K562 (cell line): Measurements from ENCODE around the gene PRODH. TPM values are rescaled to one million over a fixed set of nuclear protein-coding genes. Genes with fewer than 3 reads are reported as not detected.
"Not testable (repeated sequence)": the region's sequence is repeated elsewhere in the genome, so short reads cannot be mapped to it uniquely, and the experiment has no call there.

Source experiments
- ATAC-seq: fragments of 200-7000 bp; cut with Tn5 transposase; 3 replicates; pipeline ENCODE4 v1.9.1; 2020; ENCODE audit warnings: moderate library complexity
- BruUV-seq: library from RNA; stranded (reverse); fragments of 400-500 nt; replicated peaks from 2 replicates; lab custom pipeline; 2021; lab: Mats Ljungman, UMichigan
- CTCF ChIA-PET: fragments of 300-600 bp; formaldehyde crosslinking; extraction: SDS; loops from one replicate; lab custom pipeline; 2021; ENCODE audit warnings: low intra/inter-chr PET ratio; lab: Yijun Ruan, JAX
- POLR2A ChIA-PET: fragments of 300-600, 350-650 bp; sonication (Branson Sonifier 250); formaldehyde crosslinking; extraction: SDS; loops from one replicate; lab custom pipeline; 2021; ENCODE audit warnings: antibody characterized with exemption, inconsistent platforms; lab: Yijun Ruan, JAX
- DNase-seq, 4 experiments: peaks; one replicate each; pipeline versions ENCODE4 v3.0.0 to v3.0.0-alpha.2; 2011 to 2018; ENCODE audit warnings: low spot score in 3 of 4, mixed read lengths in 3 of 4; ENCODE audit errors: extremely low read depth in 1 of 4
- FAIRE-seq: peaks from 2 replicates; lab custom pipeline; 2011; peaks lifted over from hg19 to GRCh38; lab: Jason Lieb, UNC
- H2AFZ ChIP-seq: 2 replicates; pipeline ENCODE4 v1.6.0; 2011; ENCODE audit warnings: low read depth, low read length, control low read depth, inconsistent platforms
- H3K27ac ChIP-seq: fragments of 200-600 bp; 3 replicates; pipeline ENCODE4 v1.8.0; 2011; ENCODE audit warnings: low read depth, mild to moderate bottlenecking, control low read depth, inconsistent platforms, low read length, moderate library complexity, mixed read lengths; ENCODE audit errors: extremely low read depth
- H3K27me3 ChIP-seq, 2 experiments: fragments of 300-600 bp in 1 of 2; 2 replicates in 1 of 2; 3 replicates in 1 of 2; pipeline versions ENCODE4 v1.6.0 to v1.8.0; 2011; ENCODE audit warnings: inconsistent platforms in 2 of 2, low read length in 2 of 2, mild to moderate bottlenecking in 1 of 2, mixed read lengths in 1 of 2, moderate library complexity in 1 of 2; ENCODE audit not compliant: control insufficient read depth in 2 of 2, insufficient read depth in 2 of 2
- H3K36me3 ChIP-seq: fragments of 300-600 bp; 3 replicates; pipeline ENCODE4 v1.8.0; 2011; ENCODE audit warnings: mild to moderate bottlenecking, low read length, inconsistent platforms; ENCODE audit not compliant: control insufficient read depth, insufficient read depth
- H3K4me1 ChIP-seq, 2 experiments: fragments of 200-600 bp in 1 of 2; replicated peaks in 1 of 2; 2 replicates in 1 of 2; 3 replicates in 1 of 2; pipeline versions ENCODE4 v1.5.1 to v1.8.0; 2011; ENCODE audit warnings: inconsistent platforms in 2 of 2, low read length in 2 of 2, mild to moderate bottlenecking in 1 of 2, mixed read lengths in 1 of 2, moderate library complexity in 1 of 2; ENCODE audit not compliant: control insufficient read depth in 2 of 2, insufficient read depth in 2 of 2
- H3K4me2 ChIP-seq: 2 replicates; pipeline ENCODE4 v1.6.1; 2011; ENCODE audit warnings: low read length, control low read depth, inconsistent platforms, mixed read lengths; ENCODE audit not compliant: insufficient read depth
- H3K4me3 ChIP-seq: fragments of 200-600 bp; sonication (generic), shearing (Covaris generic); 2 replicates; pipeline ENCODE4 v1.5.1; 2016; ENCODE audit warnings: control low read depth, inconsistent platforms
- H3K79me2 ChIP-seq: fragments of 200-600 bp; 3 replicates; pipeline ENCODE4 v1.8.0; 2011; ENCODE audit warnings: low read length, inconsistent platforms; ENCODE audit not compliant: control insufficient read depth, insufficient read depth
- H3K9ac ChIP-seq, 2 experiments: 2 replicates each; pipeline versions ENCODE4 v1.6.0 to v1.6.1; 2011; ENCODE audit warnings: low read depth in 2 of 2, low read length in 2 of 2, control low read depth in 1 of 2, inconsistent platforms in 1 of 2, mild to moderate bottlenecking in 1 of 2, mixed read lengths in 1 of 2; ENCODE audit not compliant: insufficient read depth in 1 of 2
- H3K9me1 ChIP-seq: one replicate; pipeline ENCODE4 v1.6.0; 2011; ENCODE audit warnings: inconsistent platforms, mild to moderate bottlenecking, low read length, moderate library complexity; ENCODE audit not compliant: control insufficient read depth, insufficient read depth
- H3K9me3 ChIP-seq: replicated peaks from 2 replicates; pipeline ENCODE4 v1.5.1; 2011; ENCODE audit warnings: low read depth, low read length, inconsistent platforms; ENCODE audit not compliant: control insufficient read depth, insufficient read depth
- H4K20me1 ChIP-seq: replicated peaks from 2 replicates; pipeline ENCODE4 v1.6.1; 2011; ENCODE audit warnings: low read length, inconsistent platforms, mixed read lengths; ENCODE audit not compliant: control insufficient read depth, insufficient read depth
- AFF4 ChIP-seq: sonication (generic); formaldehyde crosslinking; IDR thresholded peaks from 2 replicates; pipeline ENCODE4 v1.8.0; 2023; ENCODE audit warnings: mild to moderate bottlenecking, missing genetic modification reagents
- CSDE1 ChIP-seq, 2 experiments: fragments of 450-650 bp; IDR thresholded peaks; 2 replicates each; pipeline ENCODE4 v1.6.1; 2016; ENCODE audit warnings: mild to moderate bottlenecking in 1 of 2
- ERF ChIP-seq: fragments of 450-650 bp; formaldehyde crosslinking; IDR thresholded peaks from 2 replicates; pipeline ENCODE4 v1.4.0; 2020; ENCODE audit warnings: mild to moderate bottlenecking, mixed read lengths
- GATAD2A ChIP-seq: fragments of 450-650 bp; IDR thresholded peaks from 2 replicates; pipeline ENCODE4 v1.6.1; 2017
- MCM3 ChIP-seq: fragments of 450-650 bp; IDR thresholded peaks from 2 replicates; pipeline ENCODE4 v1.6.1; 2016
- SMARCA5 ChIP-seq: fragments of 450-650 bp; IDR thresholded peaks from 2 replicates; pipeline ENCODE4 v1.6.1; 2016
- ZNF77 ChIP-seq: fragments of 250-450 bp; sonication (Bioruptor Pico); IDR thresholded peaks from 2 replicates; pipeline ENCODE4 v1.5.0; 2020
- WGBS: fragments of 100-300 bp; shearing (Covaris generic); methylation state at CpG from one replicate; pipeline ENCODE4 v1.1.6; 2016; ENCODE audit warnings: low coverage, mixed read lengths; ENCODE audit not compliant: insufficient coverage; ENCODE audit errors: missing lambda C conversion rate; 5-methylcytosine and 5-hydroxymethylcytosine counted together
- in situ Hi-C: fragments of 300-500 bp; cut with MboI; formaldehyde crosslinking; loops from 4 replicates; pipeline ENCODE4 v1.15.0; 2018; ENCODE audit warnings: inconsistent platforms, mixed read lengths
- intact Hi-C: fragments of 100-400 bp; cut with micrococcal nuclease; formaldehyde crosslinking; loops from 2 replicates; pipeline ENCODE4 v1.14.2; 2022
- polyA plus RNA-seq, 8 experiments: library from polyadenylated mRNA; depleted of rRNA in 4 of 8; stranded (reverse) in 5 of 8; unstranded in 3 of 8; fragments of >200 nt; fragmentation: Nextera tagmentation in 2 of 8; fragmentation: Illumina TruSeq in 1 of 8; extraction: Ambion mirVana in 2 of 8; extraction: Trizol in 1 of 8; gene quantifications; 2 replicates each; pipeline versions ENCODE4 v1.2.1 to v1.2.3, GENCODE V29; 2011 to 2014; ENCODE audit warnings: inconsistent platforms in 1 of 8, missing spikeins in 1 of 8
- total RNA-seq, 7 experiments: library from RNA; depleted of rRNA in 6 of 7; stranded (reverse); fragments of >200 nt in 6 of 7; fragmentation: Illumina TruSeq in 2 of 7; extraction: Trizol in 2 of 7; gene quantifications; 2 replicates each; pipeline versions ENCODE4 v1.2.1 to v1.2.3, GENCODE V29; 2011 to 2021; ENCODE audit warnings: low replicate concordance in 1 of 7
- TF ChIP-seq, protein P1 (sequence below), 2 experiments: fragments of 450-650 bp; conservative IDR thresholded peaks; 2 replicates each; pipeline ENCODE4 v1.6.1; 2017; ENCODE audit warnings: mild to moderate bottlenecking in 2 of 2, moderate library complexity in 2 of 2

The PRODH gene
- total and polyA plus RNA-seq, 9 of the 15 experiments (the other 6 are each of a cell fraction or from before 2014, with no cell fraction given): 0.07 to 0.11 TPM; not detected in 7

DNA sequence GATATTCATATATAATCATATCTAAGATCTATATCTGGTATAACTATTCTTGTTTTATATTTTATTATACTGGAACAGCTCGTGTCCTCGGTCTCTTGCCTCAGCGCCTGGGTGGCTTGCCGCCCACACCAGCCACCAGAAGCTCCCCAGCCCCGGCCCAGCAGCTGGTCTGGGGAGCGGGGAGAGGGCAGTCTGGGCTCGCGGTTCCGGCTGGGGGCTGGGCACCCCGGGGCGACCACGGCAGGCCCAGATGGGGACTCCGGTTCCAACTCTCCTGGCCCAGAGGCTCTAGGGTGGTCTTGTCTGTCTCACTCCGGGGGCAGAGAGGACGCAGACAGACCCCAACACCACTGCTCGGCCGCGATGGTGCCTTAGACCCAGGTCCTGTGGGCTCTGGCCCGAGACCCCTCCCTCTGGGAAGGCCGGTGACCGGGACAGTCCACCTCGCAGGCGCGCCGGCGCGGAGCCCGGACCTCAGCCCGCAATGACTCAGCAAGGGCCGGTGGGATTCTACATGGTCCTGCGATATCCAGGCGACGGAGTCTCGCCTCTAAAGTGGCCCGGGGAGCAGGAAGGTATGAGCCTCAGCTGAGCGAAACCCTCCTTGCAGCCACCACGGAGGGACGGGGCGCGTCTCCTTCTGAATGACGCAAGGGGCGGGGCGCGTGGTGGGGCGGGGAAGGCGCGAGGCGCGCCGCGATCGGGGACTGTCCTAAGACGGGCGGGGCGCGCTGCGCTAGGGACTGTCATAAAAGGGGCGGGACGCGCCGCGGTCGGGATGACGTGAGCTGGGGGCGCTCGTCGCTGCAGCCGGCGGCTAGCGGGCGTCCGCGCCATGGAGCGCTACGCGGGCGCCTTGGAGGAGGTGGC is 30.3 kb downstream of the PRODH start, which contains the start of gene DGCR6:
Gene DGCR6, plus strand, starts transcription at position 781 of the 870 bp plus-strand sequence. Its CDS starts 55 bp downstream, at position 836.
- Histone ChIP-seq H3K27me3 (no peaks in the 10 kb centered on the region), H3K79me2 (no peaks in the 10 kb centered on the region), H4K20me1 (no peaks in the 10 kb centered on the region), H3K36me3 (no peaks in the 10 kb centered on the region), H3K9me3 (no peaks in the 10 kb centered on the region), H3K4me2 (no peak within 1 kb of the TSS), H3K4me3 (no peak within 1 kb of the TSS), H3K27ac (no peak within 1 kb of the TSS), H3K4me1 (no peaks in the 10 kb centered on the region), H2AFZ (no peak within 1 kb of the TSS), H3K9ac (no peak within 1 kb of the TSS), H3K9me1 (no peaks in the 10 kb centered on the region)
- ChIA-PET POLR2A (interaction anchor here (0.6 to 1.2 kb wide), 4 partner anchors 8 to 864 kb away, joined by 3 read pairs; no protein-coding TSS in a partner anchor), CTCF (no interaction called here)
- intact Hi-C loops: no loop called here
- BruUV-seq: no TSS peak
- FAIRE-seq (peak; percentile 77), ATAC-seq (peak; percentile 98), DNase-seq (no peak)
- TF ChIP-seq GATAD2A (no peak), SMARCA5 (no peak), CSDE1 (IDR thresholded peaks at IDR 0.05) (no peak), AFF4 (CRISPR knock-in tag) (no peak), MCM3 (no peak), ZNF77 (no peak), ERF (no peak)
- TF ChIP-seq, protein P1, sequence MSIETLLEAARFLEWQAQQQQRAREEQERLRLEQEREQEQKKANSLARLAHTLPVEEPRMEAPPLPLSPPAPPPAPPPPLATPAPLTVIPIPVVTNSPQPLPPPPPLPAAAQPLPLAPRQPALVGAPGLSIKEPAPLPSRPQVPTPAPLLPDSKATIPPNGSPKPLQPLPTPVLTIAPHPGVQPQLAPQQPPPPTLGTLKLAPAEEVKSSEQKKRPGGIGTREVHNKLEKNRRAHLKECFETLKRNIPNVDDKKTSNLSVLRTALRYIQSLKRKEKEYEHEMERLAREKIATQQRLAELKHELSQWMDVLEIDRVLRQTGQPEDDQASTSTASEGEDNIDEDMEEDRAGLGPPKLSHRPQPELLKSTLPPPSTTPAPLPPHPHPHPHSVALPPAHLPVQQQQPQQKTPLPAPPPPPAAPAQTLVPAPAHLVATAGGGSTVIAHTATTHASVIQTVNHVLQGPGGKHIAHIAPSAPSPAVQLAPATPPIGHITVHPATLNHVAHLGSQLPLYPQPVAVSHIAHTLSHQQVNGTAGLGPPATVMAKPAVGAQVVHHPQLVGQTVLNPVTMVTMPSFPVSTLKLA (conservative IDR thresholded peaks at IDR 0.05): no peak
- WGBS: no CpG with 5 or more reads among the region's 77 CpGs
- in situ Hi-C loops: no loop called here

DNA sequence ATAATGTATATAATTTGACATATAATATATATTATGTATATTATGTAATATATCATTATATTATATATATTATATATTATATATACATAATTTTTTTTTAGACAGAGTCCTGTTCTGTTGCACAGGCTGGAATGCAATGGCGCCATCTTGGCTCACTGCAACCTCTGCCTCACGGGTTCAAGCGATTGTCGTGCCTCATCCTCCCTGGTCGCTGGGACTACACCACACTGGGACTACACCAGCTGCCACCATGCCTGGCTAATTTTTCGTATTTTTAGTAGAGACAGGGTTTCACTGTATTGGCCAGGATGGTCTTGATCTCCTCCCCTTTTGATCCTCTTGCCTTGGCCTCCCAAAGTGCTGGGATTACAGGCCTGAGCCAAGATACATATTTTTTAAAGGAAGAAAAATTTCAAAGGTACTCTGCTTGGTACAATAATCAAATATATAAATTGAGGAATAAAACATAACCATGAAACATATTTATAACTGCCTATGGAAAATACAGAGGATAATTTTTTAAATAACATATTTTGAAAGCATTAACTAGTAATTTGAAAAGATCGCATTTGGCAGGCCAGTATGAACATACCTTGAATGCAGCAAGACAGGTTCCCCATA is 39.9 kb downstream of the PRODH start:
- H3K27me3 ChIP-seq, BruUV-seq, CTCF ChIA-PET, H3K9ac ChIP-seq, ATAC-seq, H2AFZ ChIP-seq, H3K27ac ChIP-seq, intact Hi-C loops, H3K4me3 ChIP-seq, H4K20me1 ChIP-seq, H3K79me2 ChIP-seq, H3K4me1 ChIP-seq, H3K4me2 ChIP-seq, H3K9me3 ChIP-seq, H3K36me3 ChIP-seq, FAIRE-seq, H3K9me1 ChIP-seq, DNase-seq, POLR2A ChIA-PET: not testable (repeated sequence)
- in situ Hi-C loops: loop anchor here (25.0 kb wide), 1 partner anchor 734 kb away; the partner anchor contains the start of gene USP18
- WGBS: 27% methylated on average over 5 of the region's 7 CpGs
